NB4 (cell line): ENCODE results near the gene MYOF.

Experiments used
- CTCF ChIP-seq: IDR thresholded peaks from one replicate; pipeline ENCODE4 v1.5.1; 2012; ENCODE audit warnings: low read depth, low read length
- POLR2A ChIP-seq: IDR thresholded peaks from 2 replicates; pipeline ENCODE4 v1.6.1; 2011; ENCODE audit warnings: mild to moderate bottlenecking; ENCODE audit not compliant: insufficient read length; ENCODE audit errors: extremely low read depth

- TF ChIP-seq CTCF (no peak), POLR2A (no peak)
Measured at GRCh38 chr10:93319896-93320295, 162.2 kb downstream of the MYOF start.
